HK-2 (cell line): ENCODE data around the gene GNG10.
"Not testable (repeated sequence)": the region's sequence is repeated elsewhere in the genome, so short reads cannot be mapped to it uniquely, and the experiment has no call there.

Experiments used
- DNase-seq: peaks from one replicate; pipeline ENCODE4 v3.0.0-alpha.2; 2018; ENCODE audit not compliant: unreplicated experiment

Gene GNG10

GRCh38 chr9:111649016-111649415, 12.4 kb upstream of the GNG10 start:
- DNase-seq, result no peak

GRCh38 chr9:111657051-111657450, 4.4 kb upstream of the GNG10 start:
- no peak for DNase-seq

- no peak for DNase-seq
Observed at GRCh38 chr9:111658943-111659342, 2.5 kb upstream of the GNG10 start.

DNA sequence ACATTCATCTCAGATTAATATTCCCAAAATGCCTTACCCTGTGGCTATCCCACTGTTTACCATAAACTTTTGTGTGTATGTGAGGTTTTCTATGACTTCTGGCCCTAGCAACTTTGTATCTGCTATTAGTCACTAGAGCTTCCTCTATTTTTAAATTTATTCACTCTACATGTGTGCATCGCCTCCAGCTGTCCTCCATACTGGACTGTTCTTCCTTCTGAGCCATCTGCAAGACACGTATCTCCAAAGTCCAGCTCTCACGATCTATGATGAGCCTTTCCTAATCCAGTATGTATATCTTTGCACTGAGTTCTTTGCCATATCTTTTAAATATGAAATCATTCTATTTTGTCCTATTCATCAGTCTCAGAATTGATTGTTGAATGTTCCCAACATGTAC, 1.7 kb upstream of the GNG10 start:
- DNase-seq, result no peak

DNA sequence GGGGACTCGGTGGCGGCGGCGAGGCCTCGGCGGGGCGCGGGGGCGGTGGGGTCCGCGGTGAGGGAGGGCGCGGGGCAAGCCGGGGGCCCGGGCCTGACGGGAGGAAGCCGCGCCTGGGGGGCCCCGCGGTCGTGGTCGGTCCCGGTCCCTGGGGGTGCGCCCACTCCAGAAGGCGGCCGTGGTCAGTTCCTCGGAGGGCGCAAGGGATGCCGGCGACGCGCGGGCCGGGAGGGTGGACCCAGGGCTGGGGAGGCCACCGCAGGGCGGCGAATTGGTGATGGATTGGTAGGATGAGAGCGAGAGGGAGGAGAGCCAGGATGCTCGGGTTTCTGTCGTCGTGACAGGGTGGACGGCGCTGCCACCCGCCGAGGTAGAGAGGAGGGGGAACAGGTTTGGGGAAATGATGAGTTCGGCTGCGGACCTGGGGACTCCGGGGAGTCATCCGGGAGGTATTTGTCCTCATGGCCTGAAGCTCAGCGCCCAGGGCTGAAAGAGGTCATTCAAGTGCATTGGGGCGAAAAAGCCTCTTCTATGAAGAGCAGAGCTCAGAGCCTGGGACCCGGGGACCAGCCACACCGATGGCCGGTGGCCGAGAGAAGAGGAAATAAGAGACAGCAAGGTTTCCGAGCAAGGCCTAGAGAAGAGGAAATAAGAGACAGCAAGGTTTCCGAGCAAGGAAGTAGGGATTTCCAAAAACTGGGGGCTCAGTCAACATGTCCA, 557 bp downstream of the GNG10 start:
- peak; percentile 66 for DNase-seq

DNA sequence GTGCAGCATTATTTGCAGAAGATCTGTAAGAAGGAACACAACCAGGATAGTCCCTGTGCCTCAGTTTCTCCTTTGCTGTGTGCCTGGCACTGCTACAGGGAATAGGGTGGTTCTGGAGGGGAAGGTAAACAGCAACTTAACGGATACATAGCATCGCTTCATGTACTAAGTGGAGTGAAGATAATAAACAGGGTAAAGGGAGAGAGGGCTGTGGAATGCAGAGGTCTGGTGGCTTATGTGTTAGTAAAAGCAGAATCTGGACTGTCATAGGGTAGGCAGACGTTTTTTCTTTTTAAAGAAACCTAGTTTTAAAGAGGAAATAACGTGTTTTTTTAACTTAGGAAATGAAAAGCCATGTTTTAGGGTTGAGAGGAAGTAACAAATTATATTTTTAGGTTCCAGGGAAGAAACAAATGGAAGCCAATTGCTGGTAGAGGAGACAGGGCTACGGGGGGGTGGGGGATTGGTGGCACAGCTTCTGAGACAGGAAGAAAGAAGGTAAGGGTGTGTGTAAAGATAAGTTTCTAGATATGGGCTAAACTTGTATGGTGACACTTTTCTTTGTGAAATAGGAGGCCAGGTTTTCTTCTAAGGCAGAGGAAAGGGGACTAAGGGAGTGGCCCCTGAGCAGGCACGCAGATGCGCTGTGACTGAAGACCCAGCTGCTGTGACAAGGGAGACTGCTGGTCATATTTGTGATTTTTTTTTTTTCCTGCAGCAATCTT, 1.3 kb downstream of the GNG10 start:
- DNase-seq, result no peak

DNA sequence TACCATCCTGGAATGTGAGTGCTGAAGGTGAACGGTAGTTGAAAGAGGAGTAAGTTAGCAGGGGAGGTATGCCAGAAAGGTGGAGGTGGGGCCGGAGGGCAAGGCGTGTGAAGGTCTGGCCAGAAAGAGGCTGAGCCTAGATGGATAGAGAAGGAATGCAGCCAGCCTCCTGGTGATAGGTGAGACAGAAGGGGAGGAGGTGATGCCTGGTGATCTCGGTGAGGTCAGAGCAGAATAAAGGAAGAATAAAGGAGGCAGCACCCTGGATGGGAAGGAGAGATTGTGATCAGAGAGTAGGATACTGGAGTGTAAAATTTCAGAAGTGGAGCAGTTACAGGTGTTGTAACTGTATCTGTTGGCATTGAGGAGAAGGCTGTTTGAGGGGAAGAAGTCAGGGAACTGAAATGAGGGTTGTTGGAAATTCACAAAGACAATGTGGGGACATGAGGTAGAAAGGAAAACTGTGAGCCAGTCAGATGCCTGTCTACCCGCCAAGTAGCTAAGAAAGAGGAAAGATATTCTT, 2.0 kb downstream of the GNG10 start:
- DNase-seq, result no peak

DNA sequence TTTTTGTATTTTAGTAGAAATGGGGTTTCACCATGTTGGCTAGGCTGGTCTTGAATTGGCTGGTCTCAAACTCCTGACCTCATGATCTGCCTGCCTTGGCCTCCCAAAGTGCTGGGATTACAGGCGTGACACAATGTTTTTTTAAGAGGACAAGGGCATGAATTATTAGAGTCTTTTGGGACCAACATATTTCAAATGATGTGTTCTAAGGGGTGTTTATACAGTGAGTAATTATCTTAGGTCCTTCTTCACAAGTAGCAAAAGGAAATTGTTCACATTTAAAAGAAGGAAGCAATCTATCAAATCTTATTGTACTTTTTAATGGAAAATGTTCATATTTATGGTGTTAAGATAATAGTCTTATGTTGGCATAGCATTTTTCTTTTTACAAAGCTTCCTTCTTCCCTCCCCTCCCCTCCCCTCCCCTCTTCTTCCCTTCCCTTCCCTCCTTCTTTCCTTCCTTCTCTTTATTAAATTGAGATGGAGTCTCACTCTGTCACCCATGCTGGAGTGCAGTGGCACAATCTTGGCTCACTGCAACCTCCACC, 6.7 kb downstream of the GNG10 start:
- DNase-seq, result no peak

DNA sequence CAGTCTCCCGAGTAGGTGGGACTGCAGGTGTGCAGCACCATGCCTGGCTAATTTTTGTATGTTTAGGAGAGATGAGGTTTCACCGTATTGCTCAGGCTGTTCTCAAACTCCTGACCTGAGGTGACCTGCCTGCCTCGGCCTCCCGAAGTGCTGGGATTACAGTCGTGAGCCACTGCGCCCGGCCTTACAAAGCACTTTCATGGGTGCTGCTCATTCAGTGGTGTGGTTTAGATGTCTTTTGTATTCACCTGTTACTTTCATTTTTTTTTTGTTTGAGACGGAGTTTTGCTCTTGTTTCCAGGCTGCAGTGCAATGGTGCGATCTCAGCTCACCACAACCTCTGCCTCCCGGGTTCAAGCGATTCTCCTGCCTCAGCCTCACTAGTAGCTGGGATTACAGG, 7.2 kb downstream of the GNG10 start:
- not testable (repeated sequence) for DNase-seq

DNA sequence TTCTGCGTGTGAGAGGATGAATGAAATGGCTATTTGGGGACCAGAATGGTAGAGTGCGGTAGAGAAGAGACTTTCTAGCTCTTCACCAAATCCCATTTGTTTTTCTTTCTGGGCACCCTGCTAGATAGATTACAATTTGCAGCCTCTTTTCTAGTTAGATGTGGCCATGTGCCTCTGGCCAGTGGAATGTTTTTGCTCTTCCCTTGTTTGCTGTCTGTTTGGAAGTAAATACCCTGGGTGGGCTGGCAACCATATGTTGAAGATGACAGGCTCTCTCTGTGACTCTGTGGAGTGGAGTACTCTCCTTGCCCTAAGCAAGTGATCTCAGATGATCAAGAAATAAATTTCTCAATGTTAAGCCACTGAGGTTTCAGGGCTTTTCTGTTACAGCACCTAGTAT, 12.9 kb downstream of the GNG10 start:
- DNase-seq, result no peak

GRCh38 chr9:111676116-111676515, 14.7 kb downstream of the GNG10 start:
- DNase-seq, result no peak

DNA sequence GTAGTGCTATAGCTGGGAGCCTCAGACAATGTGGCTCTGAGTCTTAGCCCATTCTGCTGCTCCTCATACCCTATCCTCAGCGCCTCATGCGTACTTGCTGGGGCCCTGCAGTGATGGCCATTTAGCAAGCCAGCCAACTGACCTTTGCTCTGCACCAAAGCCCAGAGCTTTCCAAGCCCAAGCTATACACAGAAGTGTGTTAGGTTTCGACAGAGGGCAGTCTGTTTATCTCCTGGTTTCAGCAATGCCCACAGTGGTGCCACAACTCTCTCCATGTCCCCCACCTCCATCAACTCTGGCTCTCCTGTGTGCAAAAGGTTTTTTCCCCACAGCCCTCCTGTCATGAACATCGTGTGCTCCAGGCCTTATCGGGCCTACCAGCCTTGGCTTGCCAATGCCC, 16.9 kb downstream of the GNG10 start:
- no peak for DNase-seq

- DNase-seq, result no peak
Observed at GRCh38 chr9:111679199-111679598, 17.8 kb downstream of the GNG10 start.

DNA sequence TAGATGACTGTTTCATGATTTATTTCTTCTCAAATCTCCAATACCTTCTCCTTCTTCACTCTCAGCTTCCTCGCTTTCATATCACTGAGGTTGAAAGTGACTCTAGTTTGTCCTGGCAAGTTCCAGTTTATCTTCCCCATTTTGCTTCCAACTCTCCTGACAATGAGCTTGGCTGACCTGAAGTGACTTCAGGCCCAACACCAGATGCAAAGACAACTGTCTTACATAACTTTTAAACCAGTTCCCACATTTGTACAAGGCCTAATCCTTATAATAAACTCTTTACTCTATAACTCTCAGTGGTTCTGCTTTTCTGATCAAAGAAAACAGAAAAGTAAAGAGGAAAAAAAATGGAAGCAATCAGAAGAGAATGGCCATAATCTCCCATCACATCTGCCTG, 22.0 kb downstream of the GNG10 start:
- no peak for DNase-seq

GRCh38 chr9:111691672-111692329, 30.4 kb downstream of the GNG10 start:
- DNase-seq, result no peak

DNA sequence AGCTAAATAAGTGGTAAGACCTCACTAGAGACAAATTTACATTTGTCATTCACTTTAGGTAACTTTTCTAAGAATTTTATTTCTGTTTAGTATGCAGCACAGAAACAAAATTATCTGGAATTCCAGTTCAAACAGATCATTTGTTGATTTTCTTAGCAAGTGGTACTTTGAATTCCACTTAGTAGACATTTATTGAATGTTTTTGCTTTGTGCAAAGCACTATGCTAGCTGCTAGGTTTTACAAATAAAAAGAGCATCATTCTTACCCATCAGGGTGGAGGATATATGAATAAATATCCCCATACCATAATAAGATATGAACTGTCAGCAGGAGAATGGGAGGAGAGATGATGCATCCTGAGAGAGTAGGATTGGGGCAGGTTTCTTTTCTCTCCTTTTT, 35.4 kb downstream of the GNG10 start:
- DNase-seq, result no peak

GRCh38 chr9:111700776-111701175, 39.4 kb downstream of the GNG10 start:
- DNase-seq, result no peak

- DNase-seq, result no peak
Observed at GRCh38 chr9:111704503-111704902, 43.1 kb downstream of the GNG10 start.

- DNase-seq, result no peak
Observed at GRCh38 chr9:111711548-111711947, 50.1 kb downstream of the GNG10 start.

GRCh38 chr9:111712369-111712768, 51.0 kb downstream of the GNG10 start:
- DNase-seq, result no peak

- no peak for DNase-seq
Observed at GRCh38 chr9:111715471-111715870, 54.1 kb downstream of the GNG10 start.

GRCh38 chr9:111719541-111719940, 58.1 kb downstream of the GNG10 start:
- no peak for DNase-seq
